ENCODE data around the gene SLC7A4. TPM values are rescaled to one million over a fixed set of nuclear protein-coding genes. Genes with fewer than 3 reads are reported as not detected.

Gene SLC7A4
- total RNA-seq, 1 donor from 2014 or later: not detected

DNA sequence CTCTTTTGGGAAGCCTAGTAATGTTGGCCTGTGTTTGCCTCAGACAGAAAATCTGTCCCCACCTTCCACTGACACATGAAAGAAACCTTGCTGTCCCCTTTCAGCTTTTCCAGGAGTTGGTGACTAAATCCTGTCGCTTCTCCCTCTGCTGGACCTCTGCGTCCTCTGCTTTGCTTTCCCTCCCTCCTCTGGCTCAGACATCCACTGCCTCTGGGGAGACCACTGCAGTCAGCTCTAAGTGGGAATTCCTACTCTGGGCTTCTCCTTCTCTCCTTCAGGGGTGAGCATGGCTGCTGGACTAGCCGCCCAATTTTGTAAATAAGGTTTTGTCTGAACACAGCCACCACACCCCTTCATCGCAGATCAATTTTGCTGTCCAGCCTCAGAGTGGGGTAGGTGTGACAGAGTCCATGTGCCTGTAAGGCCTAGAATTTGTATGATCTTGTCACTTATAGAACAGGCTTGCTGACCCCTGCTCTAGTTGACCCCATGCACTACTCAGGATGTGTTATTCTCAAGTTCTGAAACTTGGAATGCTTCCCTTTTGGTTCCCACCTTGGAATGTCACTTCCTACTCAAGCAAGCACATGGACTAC, 36.4 kb upstream of the SLC7A4 start:
- H3K36me3 Mint-ChIP-seq: no peaks in the 10 kb centered on the region
- TF ChIP-seq EZH2 (IDR thresholded peaks at IDR 0.05): no peak
- TF ChIP-seq CTCF (IDR thresholded peaks at IDR 0.05): no peak
- TF ChIP-seq EZH2phosphoT487 (IDR thresholded peaks at IDR 0.05): no peak
- H3K27ac ChIP-seq: no peak overlapping the region
- H3K9me3 ChIP-seq (ENCODE audit: low read depth): no peaks in the 10 kb centered on the region
- H3K27ac Mint-ChIP-seq: peak overlapping the region; percentile 8
- no peaks in the 10 kb centered on the region for H3K79me2 ChIP-seq (ENCODE audit: low read depth)
- peaks cover 7% of the 10 kb centered on the region for H3K27me3 Mint-ChIP-seq (ENCODE audit: insufficient read depth, low read depth)
- H3K4me2 ChIP-seq: no peak overlapping the region
- H3K4me1 ChIP-seq: no peaks in the 10 kb centered on the region
- no peaks in the 10 kb centered on the region for H3K27me3 ChIP-seq
- H3F3A ChIP-seq (ENCODE audit: low read depth): no peaks in the 10 kb centered on the region
- H3K9ac ChIP-seq: no peak overlapping the region
- H3K9me3 Mint-ChIP-seq: peaks cover 9% of the 10 kb centered on the region
- DNase-seq (ENCODE audit: low spot score): peak; percentile 36
- no peak overlapping the region for H3K4me3 ChIP-seq
- no peak overlapping the region for H2AFZ ChIP-seq (replicated peaks)
- H3K4me1 Mint-ChIP-seq: no peaks in the 10 kb centered on the region
- no peak overlapping the region for H3K4me3 Mint-ChIP-seq
- H3K36me3 ChIP-seq: no peaks in the 10 kb centered on the region
- H4K20me1 ChIP-seq (ENCODE audit: low read depth): no peaks in the 10 kb centered on the region

DNA sequence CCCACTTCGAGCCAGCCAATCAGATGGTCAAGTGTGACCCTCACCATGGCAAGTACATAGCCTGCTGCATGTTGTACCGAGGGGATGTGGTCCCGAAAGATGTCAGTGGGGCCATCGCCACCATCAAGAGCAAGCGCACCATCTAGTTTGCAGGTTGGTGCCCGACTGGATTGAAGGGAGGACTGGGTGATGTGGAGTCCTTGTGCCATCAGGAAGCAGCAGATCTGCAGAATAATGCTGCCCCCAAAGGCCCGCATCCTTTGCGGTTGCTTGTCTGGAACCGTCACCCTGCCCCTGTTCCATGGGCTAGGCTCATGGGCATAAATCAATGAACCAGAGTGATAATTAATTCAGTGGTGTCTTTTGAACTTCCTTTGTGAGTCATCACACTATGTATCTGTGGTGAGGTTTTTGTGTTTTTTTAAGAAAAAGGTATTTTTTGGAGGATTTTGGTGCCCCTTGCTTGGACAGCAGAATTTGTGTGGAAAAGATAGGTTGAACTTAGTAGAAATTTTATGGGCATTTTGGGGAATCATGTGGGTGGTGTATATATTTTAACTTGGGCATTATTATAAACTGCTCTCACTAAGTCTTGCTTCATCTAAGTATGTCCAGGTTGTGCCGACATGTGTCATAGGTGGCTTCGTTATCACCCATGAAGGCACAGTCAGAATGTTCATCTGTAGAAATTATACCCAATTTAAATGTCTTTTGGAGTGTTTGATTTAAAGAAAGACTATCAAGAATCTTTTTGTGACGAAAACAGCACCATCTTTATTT, 35.7 kb upstream of the SLC7A4 start:
- H3K27me3 Mint-ChIP-seq (ENCODE audit: insufficient read depth, low read depth): peaks cover 6% of the 10 kb centered on the region
- no peaks in the 10 kb centered on the region for H3K9me3 ChIP-seq (ENCODE audit: low read depth)
- no peaks in the 10 kb centered on the region for H3K4me1 ChIP-seq
- H3K27ac Mint-ChIP-seq: no peak overlapping the region
- H3K27me3 ChIP-seq: no peaks in the 10 kb centered on the region
- no peak overlapping the region for H3K9ac ChIP-seq
- H4K20me1 ChIP-seq (ENCODE audit: low read depth): no peaks in the 10 kb centered on the region
- TF ChIP-seq EZH2 (IDR thresholded peaks at IDR 0.05): no peak
- peaks cover 8% of the 10 kb centered on the region for H3K9me3 Mint-ChIP-seq
- H3K36me3 ChIP-seq: no peaks in the 10 kb centered on the region
- no peak overlapping the region for H3K4me3 Mint-ChIP-seq
- no peaks in the 10 kb centered on the region for H3K79me2 ChIP-seq (ENCODE audit: low read depth)
- no peak overlapping the region for H2AFZ ChIP-seq (replicated peaks)
- no peak overlapping the region for H3K27ac ChIP-seq
- H3K4me1 Mint-ChIP-seq: no peaks in the 10 kb centered on the region
- no peak overlapping the region for H3K4me3 ChIP-seq
- H3K36me3 Mint-ChIP-seq: no peaks in the 10 kb centered on the region
- no peaks in the 10 kb centered on the region for H3F3A ChIP-seq (ENCODE audit: low read depth)
- no peak for DNase-seq (ENCODE audit: low spot score)
- H3K4me2 ChIP-seq: no peak overlapping the region

GRCh38 chr22:21067075-21067900, 34.9 kb upstream of the SLC7A4 start:
- Mint-ChIP-seq H3K4me1 (no peaks in the 10 kb centered on the region), H3K27ac (peak overlapping the region; percentile 25), H3K4me3 (no peak overlapping the region), H3K27me3 (ENCODE audit: insufficient read depth, low read depth) (peaks cover 4% of the 10 kb centered on the region), H3K36me3 (no peaks in the 10 kb centered on the region), H3K9me3 (peaks cover 7% of the 10 kb centered on the region)
- H3K4me3 ChIP-seq: no peak overlapping the region
- no peak overlapping the region for H2AFZ ChIP-seq (replicated peaks)
- no peak for DNase-seq (ENCODE audit: low spot score)
- H3K4me1 ChIP-seq: no peaks in the 10 kb centered on the region
- no peaks in the 10 kb centered on the region for H3K9me3 ChIP-seq (ENCODE audit: low read depth)
- H3F3A ChIP-seq (ENCODE audit: low read depth): no peaks in the 10 kb centered on the region
- H4K20me1 ChIP-seq (ENCODE audit: low read depth): no peaks in the 10 kb centered on the region
- H3K4me2 ChIP-seq: no peak overlapping the region
- H3K27me3 ChIP-seq: no peaks in the 10 kb centered on the region
- H3K79me2 ChIP-seq (ENCODE audit: low read depth): no peaks in the 10 kb centered on the region
- no peak overlapping the region for H3K27ac ChIP-seq
- H3K36me3 ChIP-seq: no peaks in the 10 kb centered on the region
- TF ChIP-seq EZH2 (IDR thresholded peaks at IDR 0.05) (no peak), EZH2phosphoT487 (IDR thresholded peaks at IDR 0.05) (no peak), CTCF (IDR thresholded peaks at IDR 0.05) (no peak)
- H3K9ac ChIP-seq: no peak overlapping the region

Data from neural progenitor cell (in vitro differentiated cells).